A549 (cell line): ENCODE data around the gene MOB1B. TPM values are rescaled to one million over a fixed set of nuclear protein-coding genes. Genes with fewer than 3 reads are reported as not detected.

ENCODE experiments used
- ATAC-seq, 2 experiments: fragments of 200-7000 bp in 1 of 2; fragments of >200 bp in 1 of 2; cut with Nextera tagmentation in 1 of 2; cut with Tn5 transposase in 1 of 2; 3 replicates each; pipeline versions ENCODE4 v1.8.0 to v1.9.1; 2018 to 2020; ENCODE audit warnings: mild to moderate bottlenecking in 1 of 2, moderate library complexity in 1 of 2
- CTCF ChIA-PET: fragments of 300-600 bp; sonication (Branson Sonifier 250); formaldehyde crosslinking; extraction: SDS; loops from one replicate; lab custom pipeline; 2021; ENCODE audit warnings: antibody characterized with exemption, inconsistent platforms; lab: Yijun Ruan, JAX
- POLR2A ChIA-PET: fragments of 350-600 bp; formaldehyde crosslinking; extraction: SDS; loops from one replicate; lab custom pipeline; 2021; ENCODE audit warnings: antibody characterized with exemption, inconsistent platforms; lab: Yijun Ruan, JAX
- DNase-seq, 2 experiments: peaks; one replicate each; pipeline versions ENCODE4 v3.0.0 to v3.0.0-alpha.2; 2011 to 2016; ENCODE audit warnings: low read depth in 1 of 2, low spot score in 1 of 2
- FAIRE-seq: peaks from 2 replicates; lab custom pipeline; 2011; peaks lifted over from hg19 to GRCh38; lab: Jason Lieb, UNC
- H3K27ac ChIP-seq, 2 experiments: fragments of >200 bp; sonication (Bioruptor Twin); formaldehyde crosslinking; 3 replicates each; pipeline ENCODE4 v1.5.1; 2016 to 2017
- H3K4me1 ChIP-seq: fragments of >200 bp; sonication (Bioruptor Twin); formaldehyde crosslinking; 3 replicates; pipeline ENCODE4 v1.6.1; 2016
- H3K4me2 ChIP-seq: fragments of >200 bp; sonication (Bioruptor Twin); formaldehyde crosslinking; 3 replicates; pipeline ENCODE4 v1.6.1; 2016
- H3K4me3 ChIP-seq: fragments of >200 bp; sonication (Bioruptor Twin); formaldehyde crosslinking; 3 replicates; pipeline ENCODE4 v1.5.1; 2016
- H3K9me3 ChIP-seq: fragments of >200 bp; sonication (Bioruptor Twin); formaldehyde crosslinking; 3 replicates; pipeline ENCODE4 v1.6.1; 2016
- CBX2 ChIP-seq: fragments of 200-600 bp; sonication (generic); IDR thresholded peaks from 2 replicates; pipeline ENCODE4 v1.6.1; 2016; ENCODE audit warnings: low read depth, mild to moderate bottlenecking, borderline replicate concordance
- CEBPB ChIP-seq, 2 experiments: fragments of >200 bp in 1 of 2; sonication (Bioruptor Twin) in 1 of 2; formaldehyde crosslinking in 1 of 2; IDR thresholded peaks; 2 replicates each; pipeline ENCODE4 v1.6.1; 2012 to 2016
- EHMT2 ChIP-seq: fragments of 200-600 bp; sonication (generic); IDR thresholded peaks from 2 replicates; pipeline ENCODE4 v1.6.1; 2016; ENCODE audit warnings: antibody characterized with exemption, low read depth, mild to moderate bottlenecking, moderate library complexity
- EP300 ChIP-seq, 2 experiments: fragments of >200 bp; sonication (Bioruptor Twin); formaldehyde crosslinking; IDR thresholded peaks; 2 replicates in 1 of 2; 3 replicates in 1 of 2; pipeline ENCODE4 v1.6.1; 2016 to 2017
- FOSB ChIP-seq: fragments of 250-450 bp; sonication (Bioruptor Pico); IDR thresholded peaks from 2 replicates; pipeline ENCODE4 v1.5.0; 2020; ENCODE audit warnings: mild to moderate bottlenecking, moderate library complexity
- HDAC2 ChIP-seq: fragments of 200-600 bp; sonication (generic); IDR thresholded peaks from 2 replicates; pipeline ENCODE4 v1.6.1; 2016
- HEYL ChIP-seq: fragments of 250-450 bp; sonication (Bioruptor Pico); IDR thresholded peaks from 2 replicates; pipeline ENCODE4 v1.8.0; 2021; ENCODE audit warnings: mild to moderate bottlenecking, moderate library complexity
- JUN ChIP-seq, 2 experiments: fragments of >200 bp; sonication (Bioruptor Twin); formaldehyde crosslinking; IDR thresholded peaks; 2 replicates in 1 of 2; 3 replicates in 1 of 2; pipeline ENCODE4 v1.6.1; 2016 to 2017
- JUNB ChIP-seq: fragments of >200 bp; sonication (Bioruptor Twin); formaldehyde crosslinking; IDR thresholded peaks from 2 replicates; pipeline ENCODE4 v1.6.1; 2016
- KDM1A ChIP-seq: fragments of 200-600 bp; sonication (generic); IDR thresholded peaks from 2 replicates; pipeline ENCODE4 v1.6.1; 2016; ENCODE audit warnings: low read depth, mild to moderate bottlenecking
- NFE2L2 ChIP-seq: fragments of 150-350 bp; conservative IDR thresholded peaks from 2 replicates; pipeline ENCODE4 v1.6.1; 2014; ENCODE audit warnings: low read length
- NR3C1 ChIP-seq: fragments of >200 bp; sonication (Bioruptor Twin); formaldehyde crosslinking; IDR thresholded peaks from 3 replicates; pipeline ENCODE4 v1.6.1; 2017
- PHF8 ChIP-seq: fragments of 200-600 bp; sonication (generic); IDR thresholded peaks from 2 replicates; pipeline ENCODE4 v1.6.1; 2016; ENCODE audit warnings: low read depth, mild to moderate bottlenecking, antibody characterized with exemption, moderate library complexity, borderline replicate concordance
- POLR2AphosphoS2 ChIP-seq: conservative IDR thresholded peaks from 2 replicates; pipeline ENCODE4 v1.6.1; 2012; ENCODE audit warnings: low read length, improper control_type of control experiment, inconsistent platforms
- RCOR1 ChIP-seq: fragments of 150-350 bp; IDR thresholded peaks from 2 replicates; pipeline ENCODE4 v1.6.1; 2014; ENCODE audit warnings: antibody characterized with exemption, low read length, low read depth
- RFX5 ChIP-seq: fragments of 450-650 bp; IDR thresholded peaks from 2 replicates; pipeline ENCODE4 v1.7.1; 2014; ENCODE audit warnings: antibody characterized with exemption, mild to moderate bottlenecking, moderate library complexity
- RNF2 ChIP-seq: fragments of 200-600 bp; sonication (generic); IDR thresholded peaks from 2 replicates; pipeline ENCODE4 v1.6.1; 2016; ENCODE audit warnings: low read depth, mild to moderate bottlenecking, antibody characterized with exemption, moderate library complexity, borderline replicate concordance
- SMC3 ChIP-seq: fragments of >200 bp; sonication (Bioruptor Twin); formaldehyde crosslinking; IDR thresholded peaks from 3 replicates; pipeline ENCODE4 v1.6.1; 2018; ENCODE audit warnings: inconsistent platforms
- SREBF2 ChIP-seq: fragments of 450-650 bp; IDR thresholded peaks from 2 replicates; pipeline ENCODE4 v1.6.1; 2014; ENCODE audit warnings: mild to moderate bottlenecking, moderate library complexity
- ZC3H11A ChIP-seq: fragments of 450-650 bp; IDR thresholded peaks from 2 replicates; pipeline ENCODE4 v1.6.1; 2014; ENCODE audit warnings: antibody characterized with exemption, mild to moderate bottlenecking
- ZFP36 ChIP-seq: fragments of 450-650 bp; IDR thresholded peaks from 2 replicates; pipeline ENCODE4 v1.6.1; 2014; ENCODE audit warnings: borderline replicate concordance; ENCODE audit not compliant: partially characterized antibody
- ZSCAN20 ChIP-seq: fragments of 250-450 bp; sonication (Bioruptor Pico); IDR thresholded peaks from 2 replicates; pipeline ENCODE4 v1.8.0; 2022; ENCODE audit warnings: mild to moderate bottlenecking, moderate library complexity
- WGBS: methylation state at CpG from one replicate; pipeline ENCODE4 v1.1.6; 2017; ENCODE audit errors: missing lambda C conversion rate; 5-methylcytosine and 5-hydroxymethylcytosine counted together
- polyA plus RNA-seq, 4 experiments: library from polyadenylated mRNA; depleted of rRNA in 3 of 4; stranded (reverse); fragments of >200 nt; fragmentation: RNase III in 1 of 4; extraction: RNeasy Plus Mini Kit Qiagen cat#74134 plus additional on column Dnase treatment in 1 of 4; gene quantifications; 2 replicates in 3 of 4; 3 replicates in 1 of 4; pipeline ENCODE4 v1.2.3, GENCODE V29; 2011 to 2017
- TF ChIP-seq, protein P1 (sequence below): fragments of 150-350 bp; IDR thresholded peaks from 2 replicates; pipeline ENCODE4 v1.6.1; 2014; ENCODE audit warnings: low read depth, mild to moderate bottlenecking, low read length
- TF ChIP-seq, protein P2 (sequence below): fragments of 250-450 bp; sonication (Bioruptor Pico); IDR thresholded peaks from 2 replicates; pipeline ENCODE4 v1.5.0; 2020; ENCODE audit warnings: low read depth, mild to moderate bottlenecking, moderate library complexity
- TF ChIP-seq, protein P3 (sequence below): IDR thresholded peaks from 2 replicates; pipeline ENCODE4 v1.6.1; 2012

The MOB1B gene
- polyA plus RNA-seq, 2 of the 4 experiments (the other 2 are of a cell fraction): 6.7 to 9.5 TPM

DNA sequence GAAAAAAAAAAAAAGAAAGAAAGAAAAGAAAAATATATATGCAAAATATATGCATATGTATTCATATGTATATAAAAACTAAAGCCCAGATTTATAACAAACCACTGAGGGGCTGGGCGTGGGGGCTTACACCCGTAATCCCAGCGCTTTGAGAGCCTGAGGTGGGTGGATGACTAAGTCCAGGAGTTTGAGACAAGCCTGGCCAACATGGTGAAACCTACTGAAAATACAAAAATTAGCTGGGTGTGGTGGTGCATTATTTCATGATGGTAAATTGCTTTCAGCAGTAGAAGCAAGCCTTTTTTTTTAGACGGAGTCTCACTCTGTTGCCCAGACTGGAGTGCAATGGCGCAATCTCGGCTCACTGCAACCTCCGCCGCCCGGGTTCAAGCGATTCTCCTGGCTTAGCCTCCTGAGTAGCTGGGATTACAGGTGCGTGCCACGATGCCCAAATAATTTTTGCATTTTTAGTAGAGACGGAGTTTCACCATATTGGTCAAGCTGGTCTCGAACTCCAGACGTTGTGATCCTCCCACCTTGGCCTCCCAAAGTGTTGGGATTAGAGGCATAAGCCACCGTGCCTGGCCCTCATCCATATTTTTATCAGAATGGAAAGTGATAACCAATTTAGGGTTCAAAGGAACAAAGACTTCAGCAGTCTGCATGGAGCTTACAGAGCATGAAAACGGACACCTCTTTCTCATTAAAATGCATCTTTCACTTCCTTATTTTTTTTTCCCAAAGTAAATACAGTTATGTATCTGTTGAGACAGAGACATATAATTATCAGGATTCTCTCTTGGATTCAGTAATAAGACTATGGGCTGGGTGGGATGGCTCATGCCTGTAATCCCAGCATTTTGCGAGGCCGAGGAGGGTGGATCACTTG is 27.7 kb upstream of the MOB1B start:
- H3K4me1 ChIP-seq: no peaks in the 10 kb centered on the region
- ChIA-PET CTCF (interaction anchor here (0.6 kb wide), 1 partner anchor 87 kb away, joined by 4 read pairs; no protein-coding TSS in a partner anchor), POLR2A (no interaction called here)
- WGBS: 77% methylated on average over 19 of the region's 19 CpGs
- no peak for TF ChIP-seq JUNB
- no peak for TF ChIP-seq POLR2AphosphoS2
- no peak for TF ChIP-seq ZSCAN20 (CRISPR knock-in tag)
- TF ChIP-seq RFX5: no peak
- TF ChIP-seq HEYL: no peak
- TF ChIP-seq JUN (IDR thresholded peaks at IDR 0.05): no peak
- no peak for TF ChIP-seq RNF2
- no peak for TF ChIP-seq KDM1A
- no peak for TF ChIP-seq HDAC2
- ATAC-seq: no peak
- H3K9me3 ChIP-seq: no peaks in the 10 kb centered on the region
- H3K4me2 ChIP-seq: no peak overlapping the region
- no peak for DNase-seq
- H3K4me3 ChIP-seq: no peak overlapping the region
- no peak for FAIRE-seq
- H3K27ac ChIP-seq: no peak overlapping the region

DNA sequence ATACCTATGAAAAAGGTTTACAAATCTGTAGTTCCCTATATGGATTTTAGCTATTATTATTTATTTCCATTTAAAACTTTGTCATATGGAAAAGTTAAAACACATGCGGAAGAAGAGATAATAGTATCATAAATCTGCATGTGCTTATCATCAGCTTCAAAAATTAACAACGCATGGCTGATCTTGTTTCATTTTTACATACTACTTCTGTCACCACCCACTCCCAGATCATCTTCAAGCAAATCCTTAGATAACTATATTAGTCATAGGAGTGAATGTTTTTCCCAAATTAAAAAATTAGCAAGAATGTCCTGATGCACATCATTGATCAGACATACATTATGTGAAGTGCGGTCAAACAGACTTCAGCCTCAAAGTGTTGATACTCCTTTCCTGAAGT is 24.6 kb upstream of the MOB1B start:
- H3K9me3 ChIP-seq: no peaks in the 10 kb centered on the region
- WGBS: 93% methylated on average over 3 of the region's 3 CpGs
- no peak for TF ChIP-seq JUN (IDR thresholded peaks at IDR 0.05)
- TF ChIP-seq HDAC2: no peak
- no peak for TF ChIP-seq RCOR1
- TF ChIP-seq CEBPB (IDR thresholded peaks at IDR 0.05): no peak
- TF ChIP-seq EHMT2: no peak
- no peak for TF ChIP-seq NR3C1
- TF ChIP-seq, protein P1, sequence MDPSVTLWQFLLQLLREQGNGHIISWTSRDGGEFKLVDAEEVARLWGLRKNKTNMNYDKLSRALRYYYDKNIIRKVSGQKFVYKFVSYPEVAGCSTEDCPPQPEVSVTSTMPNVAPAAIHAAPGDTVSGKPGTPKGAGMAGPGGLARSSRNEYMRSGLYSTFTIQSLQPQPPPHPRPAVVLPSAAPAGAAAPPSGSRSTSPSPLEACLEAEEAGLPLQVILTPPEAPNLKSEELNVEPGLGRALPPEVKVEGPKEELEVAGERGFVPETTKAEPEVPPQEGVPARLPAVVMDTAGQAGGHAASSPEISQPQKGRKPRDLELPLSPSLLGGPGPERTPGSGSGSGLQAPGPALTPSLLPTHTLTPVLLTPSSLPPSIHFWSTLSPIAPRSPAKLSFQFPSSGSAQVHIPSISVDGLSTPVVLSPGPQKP: no peak
- no peak for TF ChIP-seq SREBF2
- TF ChIP-seq EP300 (IDR thresholded peaks at IDR 0.05): no peak
- TF ChIP-seq ZC3H11A: no peak
- no peak for TF ChIP-seq PHF8
- TF ChIP-seq ZFP36: no peak
- TF ChIP-seq POLR2AphosphoS2: no peak
- TF ChIP-seq NFE2L2: no peak
- no peak for TF ChIP-seq SMC3
- TF ChIP-seq, protein P2, sequence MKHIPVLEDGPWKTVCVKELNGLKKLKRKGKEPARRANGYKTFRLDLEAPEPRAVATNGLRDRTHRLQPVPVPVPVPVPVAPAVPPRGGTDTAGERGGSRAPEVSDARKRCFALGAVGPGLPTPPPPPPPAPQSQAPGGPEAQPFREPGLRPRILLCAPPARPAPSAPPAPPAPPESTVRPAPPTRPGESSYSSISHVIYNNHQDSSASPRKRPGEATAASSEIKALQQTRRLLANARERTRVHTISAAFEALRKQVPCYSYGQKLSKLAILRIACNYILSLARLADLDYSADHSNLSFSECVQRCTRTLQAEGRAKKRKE (CRISPR knock-in tag): no peak
- TF ChIP-seq CBX2: no peak
- no peak for TF ChIP-seq FOSB (CRISPR knock-in tag)
- no peak for TF ChIP-seq KDM1A
- TF ChIP-seq, protein P3, sequence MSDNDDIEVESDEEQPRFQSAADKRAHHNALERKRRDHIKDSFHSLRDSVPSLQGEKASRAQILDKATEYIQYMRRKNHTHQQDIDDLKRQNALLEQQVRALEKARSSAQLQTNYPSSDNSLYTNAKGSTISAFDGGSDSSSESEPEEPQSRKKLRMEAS: no peak
- FAIRE-seq: no peak
- ChIA-PET CTCF (no interaction called here), POLR2A (no interaction called here)
- H3K4me2 ChIP-seq: no peak overlapping the region
- DNase-seq: no peak
- ATAC-seq: no peak
- no peaks in the 10 kb centered on the region for H3K4me1 ChIP-seq
- no peak overlapping the region for H3K27ac ChIP-seq
- no peak overlapping the region for H3K4me3 ChIP-seq
